Subcutaneous abdominal adipose tissue (tissue), 5 donors: ENCODE data around the gene PDXDC1.
"Not testable (repeated sequence)": the region's sequence is repeated elsewhere in the genome, so short reads cannot be mapped to it uniquely, and the experiment has no call there.

Experiments
- H3K27ac ChIP-seq: one replicate; pipeline ENCODE4 v1.7.0; 2013; ENCODE audit warnings: low read depth, mild to moderate bottlenecking, inconsistent platforms, low read length, moderate library complexity
- H3K27me3 ChIP-seq, 5 donors: one replicate each; pipeline ENCODE4 v1.7.0; 2013; ENCODE audit warnings: low read length in 5 of 5, inconsistent platforms in 1 of 5; ENCODE audit not compliant: control insufficient read depth in 5 of 5, insufficient read depth in 4 of 5
- H3K36me3 ChIP-seq, 5 donors: one replicate each; pipeline ENCODE4 v1.7.0; 2013; ENCODE audit warnings: low read length in 5 of 5; ENCODE audit not compliant: control insufficient read depth in 5 of 5, insufficient read depth in 5 of 5
- H3K4me1 ChIP-seq, 5 donors: one replicate each; pipeline ENCODE4 v1.7.0; 2013; ENCODE audit warnings: low read length in 5 of 5, mild to moderate bottlenecking in 3 of 5, moderate library complexity in 1 of 5; ENCODE audit not compliant: control insufficient read depth in 5 of 5, insufficient read depth in 5 of 5
- H3K4me3 ChIP-seq, 5 donors: one replicate each; pipeline ENCODE4 v1.7.0; 2013; ENCODE audit warnings: low read length in 5 of 5, low read depth in 1 of 5
- H3K9ac ChIP-seq, 5 donors: one replicate each; pipeline ENCODE4 v1.7.0; 2013; ENCODE audit warnings: low read length in 5 of 5, mild to moderate bottlenecking in 4 of 5, moderate library complexity in 3 of 5
- H3K9me3 ChIP-seq, 5 donors: one replicate each; pipeline ENCODE4 v1.7.0; 2013; ENCODE audit warnings: low read length in 5 of 5; ENCODE audit not compliant: control insufficient read depth in 5 of 5
- donor health status: healthy.
- donor health status: healthy.
- donor health status: healthy.
- donor health status: healthy.
- donor health status: healthy.

PDXDC1 gene

DNA sequence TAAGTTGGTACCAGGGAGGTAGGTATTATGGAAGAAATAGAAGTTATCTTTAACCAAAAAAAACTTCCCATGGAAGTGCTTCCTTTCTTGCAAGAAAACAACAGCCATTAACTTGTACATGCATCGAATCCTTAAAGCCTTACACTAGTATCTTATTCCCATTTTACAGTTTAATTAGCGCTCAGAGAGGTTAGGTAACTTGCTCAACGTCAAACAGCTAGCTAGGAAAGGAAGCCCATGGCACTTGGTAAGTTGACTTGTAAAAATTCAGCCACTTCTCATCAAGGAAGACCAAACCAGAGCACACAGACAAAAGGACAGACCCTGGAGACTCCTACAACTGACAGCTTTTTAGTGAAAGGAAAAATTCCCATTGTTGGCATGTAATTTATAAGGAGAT is 84.5 kb downstream of the PDXDC1 start:
- peaks cover 2 to 21% (median 18%) of the 10 kb centered on the region in 5 donors for H3K4me1 ChIP-seq
- H3K36me3 ChIP-seq: peaks cover 15 to 47% (median 37%) of the 10 kb centered on the region in 5 donors
- no peak overlapping the region for H3K4me3 ChIP-seq
- no peak overlapping the region for H3K27ac ChIP-seq
- no peaks in the 10 kb centered on the region for H3K27me3 ChIP-seq
- H3K9me3 ChIP-seq: no peaks in the 10 kb centered on the region
- H3K9ac ChIP-seq: no peak overlapping the region

GRCh38 chr16:15062085-15062810 is 87.4 kb downstream of the PDXDC1 start:
- H3K36me3 ChIP-seq: peaks cover 15 to 63% (median 46%) of the 10 kb centered on the region in 5 donors
- H3K27me3 ChIP-seq, H3K4me1 ChIP-seq, H3K9ac ChIP-seq, H3K27ac ChIP-seq, H3K9me3 ChIP-seq, H3K4me3 ChIP-seq: not testable (repeated sequence)

- not testable (repeated sequence) for H3K9ac ChIP-seq, H3K27me3 ChIP-seq, H3K9me3 ChIP-seq, H3K4me3 ChIP-seq, H3K27ac ChIP-seq, H3K4me1 ChIP-seq
- H3K36me3 ChIP-seq: peaks cover 15 to 55% (median 40%) of the 10 kb centered on the region in 5 donors
These were observed 91.1 kb downstream of the PDXDC1 start for GRCh38 chr16:15065961-15066360.

DNA sequence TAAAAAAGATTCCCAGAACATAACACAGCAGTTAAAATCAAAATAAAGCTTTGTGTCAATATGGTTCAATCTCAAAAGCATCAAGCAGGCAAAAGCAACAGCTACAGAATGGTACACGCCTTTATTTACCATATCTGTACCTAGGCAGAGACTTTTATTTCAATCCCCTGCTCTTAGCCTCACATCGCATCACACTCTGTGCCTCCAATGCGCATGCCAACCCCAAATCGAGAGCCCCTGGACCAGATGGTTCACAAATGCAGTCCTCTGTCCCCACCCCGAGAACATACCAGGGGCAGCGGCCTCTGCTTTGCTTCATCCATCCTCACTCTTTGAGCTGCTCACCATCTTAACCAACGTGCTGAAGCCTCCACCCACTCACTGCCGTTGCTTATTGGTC is 91.9 kb downstream of the PDXDC1 start:
- not testable (repeated sequence) for H3K4me1 ChIP-seq, H3K4me3 ChIP-seq, H3K27ac ChIP-seq, H3K9me3 ChIP-seq, H3K9ac ChIP-seq, H3K27me3 ChIP-seq
- H3K36me3 ChIP-seq: peaks cover 11 to 48% (median 33%) of the 10 kb centered on the region in 5 donors

DNA sequence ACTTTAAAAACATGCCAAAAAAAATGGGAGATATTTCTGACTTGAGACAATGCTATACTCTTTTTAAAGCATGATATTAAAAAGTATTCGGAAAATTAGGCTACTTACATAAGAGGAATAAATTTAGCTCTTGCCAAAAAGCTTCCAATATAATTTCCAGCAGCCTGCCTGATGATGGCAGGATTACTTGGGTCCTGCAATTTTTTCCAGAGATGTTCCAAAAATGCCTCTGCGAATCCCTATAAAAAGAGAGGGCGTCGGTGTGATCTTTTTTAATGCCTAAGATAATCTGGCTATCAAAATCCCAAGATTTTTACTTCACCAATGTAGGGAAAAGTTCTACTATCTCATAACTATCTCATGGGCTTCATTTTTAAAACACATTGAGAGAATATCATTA is 96.2 kb downstream of the PDXDC1 start:
- peaks cover 20 to 59% (median 47%) of the 10 kb centered on the region in 5 donors for H3K36me3 ChIP-seq
- H3K27me3 ChIP-seq, H3K9ac ChIP-seq, H3K4me1 ChIP-seq, H3K4me3 ChIP-seq, H3K27ac ChIP-seq, H3K9me3 ChIP-seq: not testable (repeated sequence)

- H3K27me3 ChIP-seq: not testable (repeated sequence)
These were observed 97.3 kb downstream of the PDXDC1 start for GRCh38 chr16:15071916-15072769.

GRCh38 chr16:15073101-15073500 is 98.3 kb downstream of the PDXDC1 start:
- Histone ChIP-seq H3K9me3 (no peaks in the 10 kb centered on the region), H3K9ac (no peak overlapping the region), H3K27me3 (no peaks in the 10 kb centered on the region), H3K36me3 (peaks cover 24 to 59% (median 47%) of the 10 kb centered on the region in 5 donors), H3K4me1 (peaks cover 0 to 6% (median 3%) of the 10 kb centered on the region in 5 donors), H3K27ac (no peak overlapping the region), H3K4me3 (no peak overlapping the region)

More at GRCh38 chr16:15071916-15072769, 97.3 kb downstream of the PDXDC1 start:
- H3K4me3 ChIP-seq, H3K4me1 ChIP-seq, H3K27ac ChIP-seq, H3K9me3 ChIP-seq, H3K9ac ChIP-seq: not testable (repeated sequence)
- peaks cover 24 to 59% (median 47%) of the 10 kb centered on the region in 5 donors for H3K36me3 ChIP-seq

DNA sequence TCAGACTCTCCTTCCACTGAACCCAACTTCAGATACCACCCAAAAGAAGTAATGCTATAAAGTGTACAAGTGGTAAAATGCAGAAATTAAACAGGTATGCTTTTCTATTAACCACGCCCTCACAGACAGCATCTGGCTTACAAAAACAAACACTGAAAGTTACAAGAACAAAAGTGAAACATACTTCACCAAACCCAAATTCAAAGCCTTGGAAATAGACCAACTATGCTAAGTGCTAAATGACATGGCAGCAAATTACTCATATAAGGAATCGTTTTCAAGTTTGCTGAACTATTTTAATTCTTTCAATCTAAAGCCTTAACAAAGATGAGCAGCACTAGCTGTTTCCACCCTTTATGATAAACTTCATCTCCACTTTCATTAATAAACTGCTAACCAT is 101.3 kb downstream of the PDXDC1 start:
- not testable (repeated sequence) for H3K4me3 ChIP-seq, H3K9me3 ChIP-seq, H3K9ac ChIP-seq, H3K27me3 ChIP-seq, H3K4me1 ChIP-seq
- Histone ChIP-seq H3K27ac (peak overlapping the region; percentile 10), H3K36me3 (peaks cover 23 to 46% (median 39%) of the 10 kb centered on the region in 5 donors)

DNA sequence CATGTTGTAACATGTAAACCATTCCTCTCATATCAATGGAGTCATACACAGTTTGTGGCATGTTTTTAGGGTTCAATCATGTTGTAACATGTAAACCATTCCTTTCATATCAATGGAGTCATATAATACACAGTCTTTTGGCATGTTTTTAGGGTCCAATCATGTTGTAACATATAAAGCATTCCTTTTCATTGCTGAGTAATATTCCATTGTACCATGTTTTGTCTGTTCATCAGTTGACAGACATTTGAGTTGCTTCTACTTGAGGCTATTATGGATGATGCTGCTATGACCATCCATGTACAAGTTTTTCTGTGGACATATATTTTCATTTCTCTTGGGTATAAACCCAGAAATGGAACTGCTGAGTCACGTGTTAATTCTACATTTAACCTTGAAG is 106.1 kb downstream of the PDXDC1 start:
- peaks cover 9 to 38% (median 27%) of the 10 kb centered on the region in 5 donors for H3K36me3 ChIP-seq
- H3K9ac ChIP-seq, H3K9me3 ChIP-seq, H3K27me3 ChIP-seq, H3K4me3 ChIP-seq, H3K27ac ChIP-seq, H3K4me1 ChIP-seq: not testable (repeated sequence)

- H3K4me1 ChIP-seq, H3K9me3 ChIP-seq: not testable (repeated sequence)
- peaks cover 9 to 33% (median 25%) of the 10 kb centered on the region in 5 donors for H3K36me3 ChIP-seq
These were observed 108.0 kb downstream of the PDXDC1 start for GRCh38 chr16:15082788-15083187.

More at GRCh38 chr16:15082788-15083187, 108.0 kb downstream of the PDXDC1 start:
- not testable (repeated sequence) for H3K27ac ChIP-seq, H3K27me3 ChIP-seq, H3K9ac ChIP-seq, H3K4me3 ChIP-seq
